HepG2 (cell line): ENCODE measurements around the gene DHCR7.

Experiments
- BHLHE40 ChIP-seq: IDR thresholded peaks from 2 replicates; pipeline ENCODE4 v1.6.1; 2011; ENCODE audit warnings: low read length, improper control_type of control experiment
- NFYB ChIP-seq: sonication (generic); formaldehyde crosslinking; IDR thresholded peaks from 2 replicates; pipeline ENCODE4 v1.4.0; 2020; ENCODE audit warnings: missing genetic modification reagents
- NR1H2 ChIP-seq: sonication (generic); formaldehyde crosslinking; IDR thresholded peaks from 2 replicates; pipeline ENCODE4 v1.8.1; 2022; ENCODE audit warnings: low read depth, missing genetic modification reagents, borderline replicate concordance
- PTBP1 ChIP-seq: fragments of 200-400 bp; formaldehyde crosslinking; IDR thresholded peaks from 2 replicates; pipeline ENCODE4 v1.6.1; 2018; ENCODE audit warnings: low read length, low read depth; ENCODE audit not compliant: poor library complexity, severe bottlenecking
- RAD21 ChIP-seq: fragments of 450-650 bp; formaldehyde crosslinking; IDR thresholded peaks from 2 replicates; pipeline ENCODE4 v1.5.0; 2020; ENCODE audit warnings: mild to moderate bottlenecking
- SALL1 ChIP-seq: sonication (generic); formaldehyde crosslinking; IDR thresholded peaks from 2 replicates; pipeline ENCODE4 v1.8.0; 2022; ENCODE audit warnings: mild to moderate bottlenecking, missing genetic modification reagents
- SMC3 ChIP-seq: IDR thresholded peaks from 2 replicates; pipeline ENCODE4 v1.6.1; 2011; ENCODE audit warnings: low read length, improper control_type of control experiment
- SP1 ChIP-seq, 2 experiments: fragments of 450-650 bp in 1 of 2; sonication (generic) in 1 of 2; formaldehyde crosslinking in 1 of 2; IDR thresholded peaks; 2 replicates each; pipeline versions ENCODE4 v1.4.0 to v1.6.1; 2016 to 2020; ENCODE audit warnings: missing genetic modification reagents in 1 of 2
- ZNF724P ChIP-seq: sonication (generic); formaldehyde crosslinking; IDR thresholded peaks from 2 replicates; pipeline ENCODE4 v1.8.0; 2022; ENCODE audit warnings: missing genetic modification reagents, borderline replicate concordance
- TF ChIP-seq, protein P1 (sequence below), 2 experiments: IDR thresholded peaks; 2 replicates each; pipeline ENCODE4 v1.6.1; 2011 to 2012; ENCODE audit warnings: low read length in 2 of 2, borderline replicate concordance in 1 of 2, low read depth in 1 of 2, mild to moderate bottlenecking in 1 of 2, moderate library complexity in 1 of 2
- TF ChIP-seq, protein P2 (sequence below), 2 experiments: sonication (generic) in 1 of 2; formaldehyde crosslinking in 1 of 2; IDR thresholded peaks; 2 replicates each; pipeline versions ENCODE4 v1.5.1 to v1.6.1; 2011 to 2020; ENCODE audit warnings: borderline replicate concordance in 1 of 2, low read depth in 1 of 2, low read length in 1 of 2, mild to moderate bottlenecking in 1 of 2, missing genetic modification reagents in 1 of 2, moderate library complexity in 1 of 2
- TF ChIP-seq, protein P3 (sequence below): sonication (generic); formaldehyde crosslinking; IDR thresholded peaks from 2 replicates; pipeline ENCODE4 v1.5.0; 2020; ENCODE audit warnings: mild to moderate bottlenecking, missing genetic modification reagents, moderate library complexity
- TF ChIP-seq, protein P4 (sequence below): IDR thresholded peaks from 2 replicates; pipeline ENCODE4 v1.6.1; 2012; ENCODE audit warnings: inconsistent platforms

DNA sequence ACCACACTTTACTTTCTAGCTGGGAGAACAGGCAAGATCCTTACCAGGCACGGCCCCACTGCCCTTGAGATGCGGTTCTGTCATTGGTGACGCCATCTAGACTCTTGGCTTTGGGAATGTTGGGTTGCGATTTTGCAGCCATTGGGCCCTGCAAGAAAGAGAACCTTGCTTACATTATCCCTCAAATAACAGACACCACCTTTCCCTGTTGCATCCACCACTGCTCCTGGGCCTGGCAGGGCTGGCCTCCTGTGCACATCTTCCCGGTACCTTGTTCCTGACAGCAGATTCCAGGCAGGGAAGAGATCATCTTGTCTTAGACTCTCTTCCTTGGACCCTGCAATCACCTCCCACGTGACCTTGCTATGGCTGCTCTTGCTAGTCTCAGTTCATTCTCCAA lies 3.4 kb downstream of the DHCR7 start:
- TF ChIP-seq PTBP1 (no peak), SALL1 (CRISPR knock-in tag) (no peak), ZNF724P (CRISPR knock-in tag) (no peak), RAD21 (CRISPR knock-in tag) (no peak), BHLHE40 (no peak), SMC3 (no peak), NFYB (no peak), SP1 (IDR thresholded peaks at IDR 0.05) (no peak), SP1 (CRISPR knock-in tag; IDR thresholded peaks at IDR 0.05) (no peak), NR1H2 (CRISPR knock-in tag) (no peak)
- TF ChIP-seq, protein P1, sequence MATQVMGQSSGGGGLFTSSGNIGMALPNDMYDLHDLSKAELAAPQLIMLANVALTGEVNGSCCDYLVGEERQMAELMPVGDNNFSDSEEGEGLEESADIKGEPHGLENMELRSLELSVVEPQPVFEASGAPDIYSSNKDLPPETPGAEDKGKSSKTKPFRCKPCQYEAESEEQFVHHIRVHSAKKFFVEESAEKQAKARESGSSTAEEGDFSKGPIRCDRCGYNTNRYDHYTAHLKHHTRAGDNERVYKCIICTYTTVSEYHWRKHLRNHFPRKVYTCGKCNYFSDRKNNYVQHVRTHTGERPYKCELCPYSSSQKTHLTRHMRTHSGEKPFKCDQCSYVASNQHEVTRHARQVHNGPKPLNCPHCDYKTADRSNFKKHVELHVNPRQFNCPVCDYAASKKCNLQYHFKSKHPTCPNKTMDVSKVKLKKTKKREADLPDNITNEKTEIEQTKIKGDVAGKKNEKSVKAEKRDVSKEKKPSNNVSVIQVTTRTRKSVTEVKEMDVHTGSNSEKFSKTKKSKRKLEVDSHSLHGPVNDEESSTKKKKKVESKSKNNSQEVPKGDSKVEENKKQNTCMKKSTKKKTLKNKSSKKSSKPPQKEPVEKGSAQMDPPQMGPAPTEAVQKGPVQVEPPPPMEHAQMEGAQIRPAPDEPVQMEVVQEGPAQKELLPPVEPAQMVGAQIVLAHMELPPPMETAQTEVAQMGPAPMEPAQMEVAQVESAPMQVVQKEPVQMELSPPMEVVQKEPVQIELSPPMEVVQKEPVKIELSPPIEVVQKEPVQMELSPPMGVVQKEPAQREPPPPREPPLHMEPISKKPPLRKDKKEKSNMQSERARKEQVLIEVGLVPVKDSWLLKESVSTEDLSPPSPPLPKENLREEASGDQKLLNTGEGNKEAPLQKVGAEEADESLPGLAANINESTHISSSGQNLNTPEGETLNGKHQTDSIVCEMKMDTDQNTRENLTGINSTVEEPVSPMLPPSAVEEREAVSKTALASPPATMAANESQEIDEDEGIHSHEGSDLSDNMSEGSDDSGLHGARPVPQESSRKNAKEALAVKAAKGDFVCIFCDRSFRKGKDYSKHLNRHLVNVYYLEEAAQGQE (IDR thresholded peaks at IDR 0.05; ENCODE audit: borderline replicate concordance in 1 of 2, low read depth in 1 of 2, low read length in 2 of 2), result no peak
- TF ChIP-seq, protein P2, sequence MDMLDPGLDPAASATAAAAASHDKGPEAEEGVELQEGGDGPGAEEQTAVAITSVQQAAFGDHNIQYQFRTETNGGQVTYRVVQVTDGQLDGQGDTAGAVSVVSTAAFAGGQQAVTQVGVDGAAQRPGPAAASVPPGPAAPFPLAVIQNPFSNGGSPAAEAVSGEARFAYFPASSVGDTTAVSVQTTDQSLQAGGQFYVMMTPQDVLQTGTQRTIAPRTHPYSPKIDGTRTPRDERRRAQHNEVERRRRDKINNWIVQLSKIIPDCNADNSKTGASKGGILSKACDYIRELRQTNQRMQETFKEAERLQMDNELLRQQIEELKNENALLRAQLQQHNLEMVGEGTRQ (IDR thresholded peaks at IDR 0.05; ENCODE audit: low read depth, low read length), result no peak
- TF ChIP-seq, protein P2 (CRISPR knock-in tag; IDR thresholded peaks at IDR 0.05; ENCODE audit: borderline replicate concordance), result no peak
- TF ChIP-seq, protein P3, sequence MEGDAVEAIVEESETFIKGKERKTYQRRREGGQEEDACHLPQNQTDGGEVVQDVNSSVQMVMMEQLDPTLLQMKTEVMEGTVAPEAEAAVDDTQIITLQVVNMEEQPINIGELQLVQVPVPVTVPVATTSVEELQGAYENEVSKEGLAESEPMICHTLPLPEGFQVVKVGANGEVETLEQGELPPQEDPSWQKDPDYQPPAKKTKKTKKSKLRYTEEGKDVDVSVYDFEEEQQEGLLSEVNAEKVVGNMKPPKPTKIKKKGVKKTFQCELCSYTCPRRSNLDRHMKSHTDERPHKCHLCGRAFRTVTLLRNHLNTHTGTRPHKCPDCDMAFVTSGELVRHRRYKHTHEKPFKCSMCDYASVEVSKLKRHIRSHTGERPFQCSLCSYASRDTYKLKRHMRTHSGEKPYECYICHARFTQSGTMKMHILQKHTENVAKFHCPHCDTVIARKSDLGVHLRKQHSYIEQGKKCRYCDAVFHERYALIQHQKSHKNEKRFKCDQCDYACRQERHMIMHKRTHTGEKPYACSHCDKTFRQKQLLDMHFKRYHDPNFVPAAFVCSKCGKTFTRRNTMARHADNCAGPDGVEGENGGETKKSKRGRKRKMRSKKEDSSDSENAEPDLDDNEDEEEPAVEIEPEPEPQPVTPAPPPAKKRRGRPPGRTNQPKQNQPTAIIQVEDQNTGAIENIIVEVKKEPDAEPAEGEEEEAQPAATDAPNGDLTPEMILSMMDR (CRISPR knock-in tag), result no peak
- TF ChIP-seq, protein P4, sequence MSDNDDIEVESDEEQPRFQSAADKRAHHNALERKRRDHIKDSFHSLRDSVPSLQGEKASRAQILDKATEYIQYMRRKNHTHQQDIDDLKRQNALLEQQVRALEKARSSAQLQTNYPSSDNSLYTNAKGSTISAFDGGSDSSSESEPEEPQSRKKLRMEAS, result no peak
